Activated CD8-positive, alpha-beta T cell treated with anti-CD3 and anti-CD28 coated beads for 36 hours (primary cell): ENCODE results near the gene PRKACB. TPM values are rescaled to one million over a fixed set of nuclear protein-coding genes. Genes with fewer than 3 reads are reported as not detected.

Source experiments
- ATAC-seq: fragments of 200-7000 bp; cut with Tn5 transposase; one replicate; pipeline ENCODE4 v1.10.0; 2021; ENCODE audit warnings: mild to moderate bottlenecking, moderate library complexity
- CTCF ChIA-PET: fragments of 350-600 bp; sonication (Branson Sonifier 250); formaldehyde crosslinking; loops from one replicate; lab custom pipeline; 2021; ENCODE audit warnings: antibody characterized with exemption; lab: Charles Lee
- POLR2A ChIA-PET: fragments of 350-600 bp; sonication (Branson Sonifier 250); formaldehyde crosslinking; loops from one replicate; lab custom pipeline; 2021; ENCODE audit warnings: antibody characterized with exemption; lab: Charles Lee
- DNase-seq: peaks from one replicate; pipeline ENCODE4 v3.0.0-alpha.2; 2020
- H3K27ac Mint-ChIP-seq: one replicate; pipeline ENCODE4 v1.8.0; 2021; ENCODE audit warnings: mild to moderate bottlenecking, mixed read lengths
- H3K27me3 Mint-ChIP-seq: one replicate; pipeline ENCODE4 v1.8.0; 2021; ENCODE audit warnings: mixed read lengths
- H3K36me3 Mint-ChIP-seq: one replicate; pipeline ENCODE4 v1.8.0; 2021; ENCODE audit warnings: low read depth, mixed read lengths
- H3K4me1 Mint-ChIP-seq: one replicate; pipeline ENCODE4 v1.8.0; 2021; ENCODE audit warnings: low read depth, mixed read lengths
- H3K4me3 Mint-ChIP-seq: one replicate; pipeline ENCODE4 v1.8.0; 2021; ENCODE audit warnings: mild to moderate bottlenecking, moderate library complexity, mixed read lengths
- H3K9me3 Mint-ChIP-seq: one replicate; pipeline ENCODE4 v1.8.0; 2021; ENCODE audit warnings: mixed read lengths
- CTCF ChIP-seq: fragments of 200-600 bp; IDR thresholded peaks from one replicate; pipeline ENCODE4 v1.8.0; 2022; ENCODE audit warnings: antibody characterized with exemption, mild to moderate bottlenecking
- intact Hi-C: fragments of 100-400 bp; cut with micrococcal nuclease; formaldehyde crosslinking; loops from one replicate; pipeline ENCODE4 v1.10.0; 2022
- total RNA-seq, 2 experiments: library from RNA; stranded (reverse); gene quantifications; one replicate each; pipeline ENCODE4 v1.2.3, GENCODE V29; 2021

Gene PRKACB
- total RNA-seq, 2 experiments from 2014 or later = 39.9 to 44.7 TPM

GRCh38 chr1:84250668-84251067 lies 106.6 kb downstream of the PRKACB start:
- Mint-ChIP-seq H3K27me3 (no peaks in the 10 kb centered on the region), H3K9me3 (peaks cover 11% of the 10 kb centered on the region), H3K4me3 (no peak overlapping the region), H3K27ac (no peak overlapping the region), H3K4me1 (no peaks in the 10 kb centered on the region), H3K36me3 (no peaks in the 10 kb centered on the region)
- POLR2A ChIA-PET = no interaction called here
- no peak for ATAC-seq
- no peak for DNase-seq
- no peak for TF ChIP-seq CTCF
- CTCF ChIA-PET = no interaction called here
- intact Hi-C loops = no loop called here

GRCh38 chr1:84253036-84253435 lies 109.0 kb downstream of the PRKACB start:
- no peak for TF ChIP-seq CTCF
- ATAC-seq (no peak), DNase-seq (no peak)
- ChIA-PET POLR2A (interaction anchor here (0.7 kb wide), 1 partner anchor 11 kb away, joined by 4 read pairs; no protein-coding TSS in a partner anchor), CTCF (no interaction called here)
- H3K27ac Mint-ChIP-seq = no peak overlapping the region
- intact Hi-C loops = no loop called here
- no peaks in the 10 kb centered on the region for H3K27me3 Mint-ChIP-seq
- peaks cover 11% of the 10 kb centered on the region for H3K9me3 Mint-ChIP-seq
- no peak overlapping the region for H3K4me3 Mint-ChIP-seq
- no peaks in the 10 kb centered on the region for H3K36me3 Mint-ChIP-seq
- no peaks in the 10 kb centered on the region for H3K4me1 Mint-ChIP-seq

- POLR2A ChIA-PET = no interaction called here
- CTCF ChIA-PET = no interaction called here
- Mint-ChIP-seq H3K9me3 (peaks cover 11% of the 10 kb centered on the region), H3K4me1 (no peaks in the 10 kb centered on the region), H3K27ac (no peak overlapping the region), H3K36me3 (no peaks in the 10 kb centered on the region), H3K27me3 (no peaks in the 10 kb centered on the region), H3K4me3 (no peak overlapping the region)
- ATAC-seq = no peak
- DNase-seq = no peak
- TF ChIP-seq CTCF = no peak
- intact Hi-C loops = no loop called here
Measured at GRCh38 chr1:84253891-84254290, 109.8 kb downstream of the PRKACB start.

GRCh38 chr1:84254703-84255238 lies 110.7 kb downstream of the PRKACB start:
- no peak for TF ChIP-seq CTCF
- no peaks in the 10 kb centered on the region for H3K27me3 Mint-ChIP-seq
- no peak for DNase-seq
- H3K9me3 Mint-ChIP-seq = peaks cover 11% of the 10 kb centered on the region
- CTCF ChIA-PET = no interaction called here
- no peak overlapping the region for H3K4me3 Mint-ChIP-seq
- no peaks in the 10 kb centered on the region for H3K4me1 Mint-ChIP-seq
- H3K27ac Mint-ChIP-seq = no peak overlapping the region
- intact Hi-C loops = no loop called here
- no peak for ATAC-seq
- POLR2A ChIA-PET = interaction anchor here (1.1 kb wide), 1 partner anchor 69 kb away, joined by 3 read pairs; no protein-coding TSS in a partner anchor
- H3K36me3 Mint-ChIP-seq = no peaks in the 10 kb centered on the region

- intact Hi-C loops = no loop called here
- Mint-ChIP-seq H3K4me1 (no peaks in the 10 kb centered on the region), H3K36me3 (no peaks in the 10 kb centered on the region), H3K27me3 (no peaks in the 10 kb centered on the region), H3K4me3 (no peak overlapping the region), H3K27ac (no peak overlapping the region), H3K9me3 (peaks cover 9% of the 10 kb centered on the region)
- CTCF ChIA-PET = no interaction called here
- ATAC-seq (no peak), DNase-seq (no peak)
- POLR2A ChIA-PET = interaction anchor here (0.6 to 1.1 kb wide), 2 partner anchors 68 to 174 kb away, joined by 3 read pairs; no protein-coding TSS in a partner anchor
- TF ChIP-seq CTCF = no peak
Measured at GRCh38 chr1:84255582-84255981, 111.5 kb downstream of the PRKACB start.
